Measurements from ENCODE around the gene TIRAP.

Gene TIRAP

DNA sequence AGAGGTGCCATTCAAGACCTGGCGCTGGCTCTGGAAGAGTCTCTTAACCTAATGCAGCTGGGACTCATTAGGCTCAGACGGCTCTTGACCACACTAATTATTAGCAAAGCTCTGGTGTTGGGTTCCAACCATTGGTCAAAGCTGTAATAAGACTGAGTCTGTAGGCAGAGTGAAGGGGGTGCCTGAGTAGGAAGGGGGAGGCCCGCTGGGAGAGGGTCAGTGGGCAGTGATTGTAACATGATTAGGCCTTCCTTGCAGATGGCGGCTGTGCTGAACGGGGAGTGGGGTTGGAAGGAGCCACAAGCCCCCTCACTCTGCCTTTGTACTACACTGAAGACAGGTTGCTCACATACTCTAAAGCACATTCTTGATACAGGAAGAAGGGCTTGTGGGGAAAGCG lies 19.4 kb upstream of the TIRAP start:
- peaks cover 66% of the 10 kb centered on the region for H3K36me3 ChIP-seq (ENCODE audit: control insufficient read depth, insufficient read depth, low read length)

DNA sequence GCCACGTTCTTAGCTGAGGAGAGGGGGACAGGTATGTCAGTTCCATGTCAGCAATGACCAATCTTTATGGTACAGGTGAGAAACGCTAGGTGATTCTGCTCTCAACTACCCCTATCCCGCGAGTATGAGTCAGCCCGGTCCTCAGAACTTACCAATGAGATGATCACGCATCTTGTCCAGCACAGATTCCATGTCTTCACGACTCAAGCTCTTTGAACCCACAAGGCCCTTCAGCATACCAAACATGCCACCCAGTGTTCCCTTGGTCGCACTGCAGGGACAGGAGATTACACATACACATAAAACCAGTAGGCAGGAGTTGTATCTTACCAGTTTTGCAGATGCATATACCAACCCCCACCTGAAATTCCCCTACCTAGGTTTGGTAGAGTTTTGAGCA lies 17.1 kb upstream of the TIRAP start:
- no peak for DNase-seq
- Histone ChIP-seq H3K36me3 (ENCODE audit: control insufficient read depth, insufficient read depth, low read length) (peaks cover 60% of the 10 kb centered on the region), H3K4me3 (ENCODE audit: insufficient read depth, low read depth, low read length, poor library complexity, severe bottlenecking) (no peak overlapping the region), H3K27ac (ENCODE audit: insufficient read depth, low read length, poor library complexity, severe bottlenecking) (no peak overlapping the region), H3K27me3 (replicated peaks; ENCODE audit: control insufficient read depth, insufficient read depth, low read length, poor library complexity, severe bottlenecking) (no peaks in the 10 kb centered on the region), H3K9me3 (ENCODE audit: control insufficient read depth, low read length) (no peaks in the 10 kb centered on the region), H3K4me1 (ENCODE audit: control insufficient read depth, insufficient read depth, low read length, poor library complexity, severe bottlenecking) (peaks cover 19% of the 10 kb centered on the region)

More for the DNA sequence above, 19.4 kb upstream of the TIRAP start:
- Histone ChIP-seq H3K4me3 (ENCODE audit: insufficient read depth, low read depth, low read length, poor library complexity, severe bottlenecking) (no peak overlapping the region), H3K27me3 (replicated peaks; ENCODE audit: control insufficient read depth, insufficient read depth, low read length, poor library complexity, severe bottlenecking) (no peaks in the 10 kb centered on the region), H3K27ac (ENCODE audit: insufficient read depth, low read length, poor library complexity, severe bottlenecking) (no peak overlapping the region), H3K4me1 (ENCODE audit: control insufficient read depth, insufficient read depth, low read length, poor library complexity, severe bottlenecking) (peaks cover 10% of the 10 kb centered on the region), H3K9me3 (ENCODE audit: control insufficient read depth, low read length) (no peaks in the 10 kb centered on the region)
- DNase-seq: no peak

DNA sequence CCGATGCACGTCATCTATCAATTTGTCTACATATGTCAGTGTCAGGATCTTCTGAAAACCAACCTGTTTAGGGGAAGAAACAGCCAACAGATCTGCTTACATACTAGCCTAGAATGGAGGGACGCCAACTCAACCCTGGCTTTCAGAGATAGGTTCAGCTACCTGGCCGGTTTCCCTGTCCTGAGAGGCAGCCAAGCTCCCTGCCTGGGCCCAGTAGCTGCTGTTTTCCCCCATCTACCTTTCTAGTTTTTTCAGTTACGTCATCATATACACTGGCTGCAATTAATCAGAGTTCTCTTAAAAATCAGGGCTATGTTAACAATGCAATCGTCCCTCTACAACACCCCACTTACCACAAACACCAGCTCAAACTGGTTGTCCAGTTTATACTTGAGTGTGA lies 15.2 kb upstream of the TIRAP start:
- Histone ChIP-seq H3K27ac (ENCODE audit: insufficient read depth, low read length, poor library complexity, severe bottlenecking) (peak overlapping the region; percentile 85), H3K36me3 (ENCODE audit: control insufficient read depth, insufficient read depth, low read length) (peaks cover 46% of the 10 kb centered on the region), H3K9me3 (ENCODE audit: control insufficient read depth, low read length) (no peaks in the 10 kb centered on the region), H3K4me1 (ENCODE audit: control insufficient read depth, insufficient read depth, low read length, poor library complexity, severe bottlenecking) (peaks cover 19% of the 10 kb centered on the region), H3K4me3 (ENCODE audit: insufficient read depth, low read depth, low read length, poor library complexity, severe bottlenecking) (peak overlapping the region; percentile 79), H3K27me3 (replicated peaks; ENCODE audit: control insufficient read depth, insufficient read depth, low read length, poor library complexity, severe bottlenecking) (no peaks in the 10 kb centered on the region)
- no peak for DNase-seq

DNA sequence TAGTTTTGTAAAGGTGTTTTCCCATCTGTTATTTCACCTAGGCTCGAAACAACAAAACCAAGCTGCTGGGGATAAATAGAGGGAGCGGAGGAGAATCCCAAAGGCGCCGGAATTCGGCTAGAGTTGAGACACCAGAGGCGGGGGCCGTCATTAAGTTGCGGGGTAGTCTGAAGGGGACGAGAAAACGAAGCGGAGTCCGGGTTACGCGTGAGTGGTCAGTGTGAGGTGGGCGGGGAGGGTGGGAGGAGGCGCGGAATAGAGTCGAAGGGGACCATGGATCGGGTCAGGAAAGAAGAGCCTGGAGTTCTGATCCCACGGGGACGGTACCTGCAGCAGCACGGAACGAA lies 14.6 kb upstream of the TIRAP start:
- Histone ChIP-seq H3K4me1 (ENCODE audit: control insufficient read depth, insufficient read depth, low read length, poor library complexity, severe bottlenecking) (peaks cover 19% of the 10 kb centered on the region), H3K27me3 (replicated peaks; ENCODE audit: control insufficient read depth, insufficient read depth, low read length, poor library complexity, severe bottlenecking) (no peaks in the 10 kb centered on the region), H3K27ac (ENCODE audit: insufficient read depth, low read length, poor library complexity, severe bottlenecking) (peak overlapping the region; percentile 85), H3K36me3 (ENCODE audit: control insufficient read depth, insufficient read depth, low read length) (peaks cover 41% of the 10 kb centered on the region), H3K4me3 (ENCODE audit: insufficient read depth, low read depth, low read length, poor library complexity, severe bottlenecking) (peak overlapping the region; percentile 79), H3K9me3 (ENCODE audit: control insufficient read depth, low read length) (no peaks in the 10 kb centered on the region)
- peak in 1 of 3 donors; percentile 6 for DNase-seq

DNA sequence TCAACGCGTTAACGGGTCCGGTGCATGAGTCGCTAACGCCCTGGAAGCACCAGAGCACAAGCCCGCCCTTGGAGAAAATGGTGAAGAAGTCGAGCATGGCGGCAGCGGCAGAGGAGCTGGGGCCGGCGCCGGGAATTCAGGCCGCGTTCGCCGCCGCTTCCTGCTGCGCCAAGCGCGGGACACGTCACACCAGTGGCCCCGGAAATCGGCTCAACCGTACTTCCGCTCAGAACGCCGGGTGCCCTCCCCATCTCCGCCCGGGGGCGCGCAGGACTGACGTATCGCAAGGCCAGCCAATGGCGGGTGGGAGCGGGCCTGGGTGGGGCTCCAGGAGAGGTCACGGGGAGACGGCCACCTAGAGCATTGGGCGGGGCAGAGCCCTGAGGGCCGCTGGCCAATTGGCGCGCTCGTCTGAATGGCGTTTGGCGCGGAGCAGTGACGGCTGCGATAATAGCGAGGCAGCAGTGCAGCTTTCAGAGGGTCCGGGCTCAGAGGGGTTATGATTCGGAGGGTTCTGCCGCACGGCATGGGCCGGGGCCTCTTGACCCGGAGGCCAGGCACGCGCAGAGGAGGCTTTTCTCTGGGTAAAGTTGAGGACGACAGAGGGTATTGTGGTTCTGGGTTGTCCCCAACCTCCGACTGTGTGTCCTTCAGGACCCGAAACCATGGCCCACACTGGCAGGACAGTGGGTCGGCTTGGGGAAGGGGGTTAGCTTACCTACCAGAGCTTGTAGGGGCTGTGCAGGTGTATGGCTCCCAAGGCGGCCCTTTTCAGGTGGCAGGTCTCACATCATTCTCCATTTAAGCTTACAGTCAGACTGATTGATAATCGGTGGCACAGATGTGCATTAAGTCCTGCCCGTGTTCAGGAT lies 13.9 kb upstream of the TIRAP start, which contains the start of the genes FOXRED1 and SRPRA:
Gene FOXRED1 (plus strand): TSS at position 447 of the 872 bp plus-strand sequence. CDS start 53 bp downstream, at position 500.
Gene SRPRA (minus strand): TSS at position 188 of the 872 bp plus-strand sequence. CDS start 91 bp downstream, at position 97.
- H3K9me3 ChIP-seq (ENCODE audit: control insufficient read depth, low read length): no peaks in the 10 kb centered on the region
- no peaks in the 10 kb centered on the region for H3K27me3 ChIP-seq (replicated peaks; ENCODE audit: control insufficient read depth, insufficient read depth, low read length, poor library complexity, severe bottlenecking)
- H3K27ac ChIP-seq (ENCODE audit: insufficient read depth, low read length, poor library complexity, severe bottlenecking): peak within 1 kb of the TSS; percentile 85
- DNase-seq: peak; percentile 99 to 100 (median 100)
- H3K36me3 ChIP-seq (ENCODE audit: control insufficient read depth, insufficient read depth, low read length): peaks cover 35% of the 10 kb centered on the region
- peaks cover 19% of the 10 kb centered on the region for H3K4me1 ChIP-seq (ENCODE audit: control insufficient read depth, insufficient read depth, low read length, poor library complexity, severe bottlenecking)
- H3K4me3 ChIP-seq (ENCODE audit: insufficient read depth, low read depth, low read length, poor library complexity, severe bottlenecking): peak within 1 kb of the TSS; percentile 79

DNA sequence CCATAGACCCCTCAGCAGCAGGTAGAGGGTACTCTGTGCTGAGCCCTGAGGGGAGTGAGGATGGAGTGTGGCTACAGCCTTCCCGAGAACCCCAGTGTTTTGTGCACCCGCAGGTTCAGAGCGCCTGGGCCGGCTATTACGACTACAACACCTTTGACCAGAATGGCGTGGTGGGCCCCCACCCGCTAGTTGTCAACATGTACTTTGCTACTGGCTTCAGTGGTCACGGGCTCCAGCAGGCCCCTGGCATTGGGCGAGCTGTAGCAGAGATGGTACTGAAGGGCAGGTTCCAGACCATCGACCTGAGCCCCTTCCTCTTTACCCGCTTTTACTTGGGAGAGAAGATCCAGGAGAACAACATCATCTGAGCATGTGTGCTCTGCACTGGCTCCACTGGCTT lies 5.6 kb upstream of the TIRAP start:
- Histone ChIP-seq H3K9me3 (ENCODE audit: control insufficient read depth, low read length) (no peaks in the 10 kb centered on the region), H3K4me1 (ENCODE audit: control insufficient read depth, insufficient read depth, low read length, poor library complexity, severe bottlenecking) (peaks cover 4% of the 10 kb centered on the region), H3K4me3 (ENCODE audit: insufficient read depth, low read depth, low read length, poor library complexity, severe bottlenecking) (no peak overlapping the region), H3K27me3 (replicated peaks; ENCODE audit: control insufficient read depth, insufficient read depth, low read length, poor library complexity, severe bottlenecking) (no peaks in the 10 kb centered on the region), H3K36me3 (ENCODE audit: control insufficient read depth, insufficient read depth, low read length) (peaks cover 6% of the 10 kb centered on the region), H3K27ac (ENCODE audit: insufficient read depth, low read length, poor library complexity, severe bottlenecking) (no peak overlapping the region)
- no peak for DNase-seq

DNA sequence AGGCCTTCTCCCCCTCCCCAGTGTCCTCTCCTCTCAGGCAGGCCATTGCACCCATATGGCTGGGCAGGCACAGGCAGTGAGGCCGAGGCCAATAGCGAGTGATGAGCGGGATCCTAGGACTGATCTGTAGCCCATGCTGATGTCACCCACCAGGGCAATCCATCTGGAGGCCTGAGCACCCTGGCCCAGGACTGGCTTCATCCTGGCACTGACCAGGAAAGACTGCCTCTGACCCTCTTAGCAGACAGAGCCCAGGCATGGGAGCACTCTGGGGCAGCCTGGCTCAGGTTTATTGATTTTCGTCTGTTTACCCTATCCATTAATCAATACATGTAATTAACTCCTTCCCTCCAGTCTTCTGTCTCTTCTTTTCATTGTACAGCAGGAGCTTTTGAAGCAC lies 5.1 kb upstream of the TIRAP start:
- DNase-seq: no peak
- Histone ChIP-seq H3K27ac (ENCODE audit: insufficient read depth, low read length, poor library complexity, severe bottlenecking) (no peak overlapping the region), H3K4me3 (ENCODE audit: insufficient read depth, low read depth, low read length, poor library complexity, severe bottlenecking) (no peak overlapping the region), H3K27me3 (replicated peaks; ENCODE audit: control insufficient read depth, insufficient read depth, low read length, poor library complexity, severe bottlenecking) (no peaks in the 10 kb centered on the region), H3K9me3 (ENCODE audit: control insufficient read depth, low read length) (no peaks in the 10 kb centered on the region), H3K36me3 (ENCODE audit: control insufficient read depth, insufficient read depth, low read length) (peaks cover 6% of the 10 kb centered on the region), H3K4me1 (ENCODE audit: control insufficient read depth, insufficient read depth, low read length, poor library complexity, severe bottlenecking) (peaks cover 4% of the 10 kb centered on the region)

DNA sequence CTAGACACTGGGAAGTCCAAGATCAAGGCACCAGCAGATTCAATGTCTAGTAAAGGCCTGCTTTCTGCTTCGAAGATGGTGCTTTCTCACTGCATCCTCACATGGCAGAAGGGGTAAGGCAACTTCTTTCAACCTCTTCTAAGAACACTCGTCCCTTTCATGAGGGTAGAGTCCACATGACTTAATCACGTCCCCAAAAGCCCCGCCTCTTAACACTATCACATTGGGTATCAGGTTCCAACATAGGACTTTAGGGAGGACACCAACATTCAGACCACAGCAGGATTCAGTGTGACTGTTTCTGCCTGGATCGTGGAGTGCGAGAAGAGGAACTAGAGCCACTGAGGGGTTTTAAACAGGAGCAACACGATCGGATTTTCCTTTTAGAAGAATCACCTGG lies 3.7 kb upstream of the TIRAP start:
- Histone ChIP-seq H3K4me1 (ENCODE audit: control insufficient read depth, insufficient read depth, low read length, poor library complexity, severe bottlenecking) (peaks cover 7% of the 10 kb centered on the region), H3K36me3 (ENCODE audit: control insufficient read depth, insufficient read depth, low read length) (peaks cover 6% of the 10 kb centered on the region), H3K27me3 (replicated peaks; ENCODE audit: control insufficient read depth, insufficient read depth, low read length, poor library complexity, severe bottlenecking) (no peaks in the 10 kb centered on the region), H3K9me3 (ENCODE audit: control insufficient read depth, low read length) (no peaks in the 10 kb centered on the region), H3K4me3 (ENCODE audit: insufficient read depth, low read depth, low read length, poor library complexity, severe bottlenecking) (no peak overlapping the region), H3K27ac (ENCODE audit: insufficient read depth, low read length, poor library complexity, severe bottlenecking) (no peak overlapping the region)
- no peak for DNase-seq

DNA sequence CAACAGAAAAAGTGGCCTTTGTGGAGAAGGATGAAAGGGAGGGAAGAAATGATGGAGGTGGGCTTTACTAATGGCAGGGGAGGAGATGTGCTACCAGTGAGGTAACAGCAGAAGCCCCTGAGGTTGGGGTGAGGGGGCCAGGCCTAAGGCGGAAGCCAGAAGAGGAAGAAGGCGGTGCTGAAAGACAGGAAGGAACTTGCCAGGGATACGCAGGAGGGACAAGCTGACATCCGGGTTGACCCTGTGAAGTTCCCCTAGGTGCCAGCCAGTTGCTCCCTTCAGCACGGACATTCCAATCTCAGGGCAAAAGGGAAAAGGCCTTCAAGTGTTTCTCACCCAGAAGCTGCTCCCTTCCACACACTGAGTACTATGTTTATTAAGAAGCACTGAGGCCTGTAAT lies 2.3 kb upstream of the TIRAP start:
- Histone ChIP-seq H3K9me3 (ENCODE audit: control insufficient read depth, low read length) (no peaks in the 10 kb centered on the region), H3K27me3 (replicated peaks; ENCODE audit: control insufficient read depth, insufficient read depth, low read length, poor library complexity, severe bottlenecking) (no peaks in the 10 kb centered on the region), H3K27ac (ENCODE audit: insufficient read depth, low read length, poor library complexity, severe bottlenecking) (peak overlapping the region; percentile 14), H3K4me1 (ENCODE audit: control insufficient read depth, insufficient read depth, low read length, poor library complexity, severe bottlenecking) (peaks cover 13% of the 10 kb centered on the region), H3K36me3 (ENCODE audit: control insufficient read depth, insufficient read depth, low read length) (peaks cover 6% of the 10 kb centered on the region), H3K4me3 (ENCODE audit: insufficient read depth, low read depth, low read length, poor library complexity, severe bottlenecking) (no peak overlapping the region)
- DNase-seq: no peak

DNA sequence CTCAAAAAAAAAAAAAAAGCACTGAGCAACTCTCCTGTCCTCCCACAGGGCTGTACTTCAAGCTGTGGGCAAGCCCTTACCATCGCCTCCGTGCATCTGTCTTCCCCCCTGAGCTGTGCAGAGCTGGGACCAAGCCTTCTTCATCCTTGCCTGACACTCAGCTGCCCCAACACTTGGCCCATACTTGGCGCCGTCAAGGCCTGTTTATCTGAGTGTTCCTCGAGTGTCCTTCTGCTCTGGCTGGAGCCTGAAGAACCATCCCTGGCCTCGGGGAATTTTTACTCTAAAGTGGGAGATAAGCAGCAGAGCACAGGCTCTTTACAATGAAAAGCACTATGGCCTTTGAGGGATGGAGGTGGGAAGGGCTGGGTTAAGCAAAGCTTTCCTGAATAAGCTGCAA lies 1.6 kb upstream of the TIRAP start:
- no peak for DNase-seq
- no peak overlapping the region for H3K4me3 ChIP-seq (ENCODE audit: insufficient read depth, low read depth, low read length, poor library complexity, severe bottlenecking)
- H3K4me1 ChIP-seq (ENCODE audit: control insufficient read depth, insufficient read depth, low read length, poor library complexity, severe bottlenecking): peaks cover 16% of the 10 kb centered on the region

More for the DNA sequence above, 1.6 kb upstream of the TIRAP start:
- H3K9me3 ChIP-seq (ENCODE audit: control insufficient read depth, low read length): no peaks in the 10 kb centered on the region
- H3K27me3 ChIP-seq (replicated peaks; ENCODE audit: control insufficient read depth, insufficient read depth, low read length, poor library complexity, severe bottlenecking): no peaks in the 10 kb centered on the region
- H3K27ac ChIP-seq (ENCODE audit: insufficient read depth, low read length, poor library complexity, severe bottlenecking): no peak overlapping the region
- H3K36me3 ChIP-seq (ENCODE audit: control insufficient read depth, insufficient read depth, low read length): peaks cover 6% of the 10 kb centered on the region
